Neural progenitor cell (in vitro differentiated cells): ENCODE measurements around the gene GNMT. TPM values are rescaled to one million over a fixed set of nuclear protein-coding genes. Genes with fewer than 3 reads are reported as not detected.

Experiments used
- DNase-seq: peaks from one replicate; pipeline ENCODE4 v3.0.0-alpha.2; 2016; ENCODE audit warnings: low spot score
- H2AFZ ChIP-seq: fragments of 200-600 bp; sonication (generic); replicated peaks from 2 replicates; pipeline ENCODE4 v1.6.1; 2016; ENCODE audit warnings: antibody characterized with exemption
- H3F3A ChIP-seq: fragments of 200-600 bp; sonication (generic); 2 replicates; pipeline ENCODE4 v1.6.1; 2016; ENCODE audit warnings: antibody characterized with exemption, low read depth
- H3K27ac ChIP-seq: fragments of 200-600 bp; sonication (generic); 2 replicates; pipeline ENCODE4 v1.5.1; 2016; ENCODE audit warnings: mild to moderate bottlenecking
- H3K27me3 ChIP-seq: fragments of 200-600 bp; sonication (generic); 2 replicates; pipeline ENCODE4 v1.6.1; 2016; ENCODE audit warnings: mild to moderate bottlenecking, moderate library complexity
- H3K36me3 ChIP-seq: fragments of 200-600 bp; sonication (generic); 2 replicates; pipeline ENCODE4 v1.5.1; 2016
- H3K4me1 ChIP-seq: fragments of 200-600 bp; sonication (generic); 2 replicates; pipeline ENCODE4 v1.6.1; 2016; ENCODE audit warnings: mixed run types
- H3K4me2 ChIP-seq: fragments of 200-600 bp; sonication (generic); 2 replicates; pipeline ENCODE4 v1.6.1; 2016
- H3K4me3 ChIP-seq: fragments of 200-600 bp; sonication (generic); 2 replicates; pipeline ENCODE4 v1.5.1; 2016
- H3K79me2 ChIP-seq: fragments of 200-600 bp; sonication (generic); 2 replicates; pipeline ENCODE4 v1.6.1; 2016; ENCODE audit warnings: low read depth
- H3K9ac ChIP-seq: fragments of 200-600 bp; sonication (generic); 2 replicates; pipeline ENCODE4 v1.6.1; 2016
- H3K9me3 ChIP-seq: fragments of 200-600 bp; sonication (generic); 2 replicates; pipeline ENCODE4 v1.5.1; 2016; ENCODE audit warnings: low read depth
- H4K20me1 ChIP-seq: fragments of 200-600 bp; sonication (generic); 2 replicates; pipeline ENCODE4 v1.6.1; 2016; ENCODE audit warnings: low read depth
- H3K27ac Mint-ChIP-seq: 3 replicates; pipeline ENCODE4 v1.8.0; 2021; ENCODE audit warnings: mixed read lengths
- H3K27me3 Mint-ChIP-seq: 2 replicates; pipeline ENCODE4 v1.8.0; 2022; ENCODE audit warnings: low read depth, mild to moderate bottlenecking, inconsistent platforms, moderate library complexity, mixed read lengths; ENCODE audit not compliant: insufficient read depth
- H3K36me3 Mint-ChIP-seq: 3 replicates; pipeline ENCODE4 v1.8.0; 2021; ENCODE audit warnings: mixed read lengths
- H3K4me1 Mint-ChIP-seq: 3 replicates; pipeline ENCODE4 v1.8.0; 2021; ENCODE audit warnings: mixed read lengths
- H3K4me3 Mint-ChIP-seq: 3 replicates; pipeline ENCODE4 v1.8.0; 2021; ENCODE audit warnings: mild to moderate bottlenecking, moderate library complexity, mixed read lengths
- H3K9me3 Mint-ChIP-seq: 3 replicates; pipeline ENCODE4 v1.8.0; 2020; ENCODE audit warnings: mixed read lengths
- CTCF ChIP-seq: fragments of 200-600 bp; sonication (generic); IDR thresholded peaks from 2 replicates; pipeline ENCODE4 v1.5.1; 2017; ENCODE audit warnings: antibody characterized with exemption, mild to moderate bottlenecking
- EZH2 ChIP-seq: fragments of 200-600 bp; sonication (generic); IDR thresholded peaks from 2 replicates; pipeline ENCODE4 v1.6.1; 2017; ENCODE audit warnings: antibody characterized with exemption, mild to moderate bottlenecking, moderate library complexity
- EZH2phosphoT487 ChIP-seq: fragments of 200-600 bp; sonication (generic); IDR thresholded peaks from 2 replicates; pipeline ENCODE4 v1.6.1; 2017; ENCODE audit warnings: antibody characterized with exemption
- total RNA-seq: library from RNA; depleted of rRNA; stranded (reverse); fragments of >200 nt; gene quantifications from 2 replicates; pipeline ENCODE4 v1.2.3, GENCODE V29; 2015; ENCODE audit warnings: low replicate concordance

GNMT gene
- total RNA-seq, 1 donor from 2014 or later: not detected

- H3K4me1 Mint-ChIP-seq: peaks cover 46% of the 10 kb centered on the region
- H3K27me3 Mint-ChIP-seq: no peaks in the 10 kb centered on the region
- peaks cover 17% of the 10 kb centered on the region for H3F3A ChIP-seq
- peak within 1 kb of the TSS; percentile 95 for H3K4me2 ChIP-seq
- peak within 1 kb of the TSS; percentile 77 for H2AFZ ChIP-seq
- H3K4me3 Mint-ChIP-seq: peak within 1 kb of the TSS; percentile 93
- no peaks in the 10 kb centered on the region for H3K36me3 ChIP-seq
- H3K4me1 ChIP-seq: peaks cover 13% of the 10 kb centered on the region
- peak within 1 kb of the TSS; percentile 91 for H3K27ac Mint-ChIP-seq
- H3K36me3 Mint-ChIP-seq: peaks cover 6% of the 10 kb centered on the region
- peak within 1 kb of the TSS; percentile 84 for H3K4me3 ChIP-seq
- H4K20me1 ChIP-seq: peaks cover 34% of the 10 kb centered on the region
- peaks cover 30% of the 10 kb centered on the region for H3K79me2 ChIP-seq
- no peaks in the 10 kb centered on the region for H3K27me3 ChIP-seq
- DNase-seq: peak; percentile 99
- no peaks in the 10 kb centered on the region for H3K9me3 ChIP-seq
- H3K9me3 Mint-ChIP-seq: no peaks in the 10 kb centered on the region
- TF ChIP-seq CTCF: no peak
- TF ChIP-seq EZH2phosphoT487: no peak
- no peak for TF ChIP-seq EZH2
- H3K27ac ChIP-seq: peak within 1 kb of the TSS; percentile 81
- H3K9ac ChIP-seq: peak within 1 kb of the TSS; percentile 81
These were observed 23.7 kb downstream of the GNMT start, which contains the start of gene PPP2R5D for GRCh38 chr6:42984001-42984923. TSS of gene PPP2R5D (plus strand) at chr6:42984570. CDS start at chr6:42984678, 108 bp downstream.

GRCh38 chr6:42984924-42985475 lies 24.4 kb downstream of the GNMT start:
- Mint-ChIP-seq H3K27me3 (no peaks in the 10 kb centered on the region), H3K4me3 (peak overlapping the region; percentile 93), H3K4me1 (peaks cover 39% of the 10 kb centered on the region), H3K9me3 (no peaks in the 10 kb centered on the region), H3K36me3 (peaks cover 10% of the 10 kb centered on the region), H3K27ac (peak overlapping the region; percentile 72)
- peak; percentile 52 for DNase-seq
- peaks cover 10% of the 10 kb centered on the region for H3F3A ChIP-seq
- peak overlapping the region; percentile 87 for H3K4me2 ChIP-seq
- no peaks in the 10 kb centered on the region for H3K9me3 ChIP-seq
- H3K36me3 ChIP-seq: no peaks in the 10 kb centered on the region
- H2AFZ ChIP-seq: peak overlapping the region; percentile 43
- H3K4me3 ChIP-seq: peak overlapping the region; percentile 84
- peaks cover 11% of the 10 kb centered on the region for H3K4me1 ChIP-seq
- no peak for TF ChIP-seq CTCF
- no peak for TF ChIP-seq EZH2
- no peak for TF ChIP-seq EZH2phosphoT487
- peak overlapping the region; percentile 81 for H3K9ac ChIP-seq
- H4K20me1 ChIP-seq: peaks cover 34% of the 10 kb centered on the region
- H3K27ac ChIP-seq: no peak overlapping the region
- no peaks in the 10 kb centered on the region for H3K27me3 ChIP-seq
- H3K79me2 ChIP-seq: peaks cover 30% of the 10 kb centered on the region

GRCh38 chr6:42987533-42988451 lies 27.2 kb downstream of the GNMT start:
- H3K79me2 ChIP-seq: peaks cover 30% of the 10 kb centered on the region
- peaks cover 11% of the 10 kb centered on the region for H3K4me1 ChIP-seq
- no peak overlapping the region for H3K27ac ChIP-seq
- no peak overlapping the region for H2AFZ ChIP-seq
- Mint-ChIP-seq H3K36me3 (peaks cover 12% of the 10 kb centered on the region), H3K4me3 (no peak overlapping the region), H3K27ac (no peak overlapping the region), H3K27me3 (no peaks in the 10 kb centered on the region), H3K4me1 (peaks cover 38% of the 10 kb centered on the region), H3K9me3 (no peaks in the 10 kb centered on the region)
- TF ChIP-seq EZH2: no peak
- no peak for TF ChIP-seq EZH2phosphoT487
- no peak for TF ChIP-seq CTCF
- H3K9me3 ChIP-seq: no peaks in the 10 kb centered on the region
- H4K20me1 ChIP-seq: peaks cover 42% of the 10 kb centered on the region
- peaks cover 9% of the 10 kb centered on the region for H3F3A ChIP-seq
- H3K4me2 ChIP-seq: no peak overlapping the region
- H3K27me3 ChIP-seq: no peaks in the 10 kb centered on the region
- H3K4me3 ChIP-seq: no peak overlapping the region
- no peaks in the 10 kb centered on the region for H3K36me3 ChIP-seq
- H3K9ac ChIP-seq: peak overlapping the region; percentile 51
- no peak for DNase-seq
